ENCODE results near the gene GGT7.
"Not testable (repeated sequence)": the region's sequence is repeated elsewhere in the genome, so short reads cannot be mapped to it uniquely, and the experiment has no call there.

The GGT7 gene

DNA sequence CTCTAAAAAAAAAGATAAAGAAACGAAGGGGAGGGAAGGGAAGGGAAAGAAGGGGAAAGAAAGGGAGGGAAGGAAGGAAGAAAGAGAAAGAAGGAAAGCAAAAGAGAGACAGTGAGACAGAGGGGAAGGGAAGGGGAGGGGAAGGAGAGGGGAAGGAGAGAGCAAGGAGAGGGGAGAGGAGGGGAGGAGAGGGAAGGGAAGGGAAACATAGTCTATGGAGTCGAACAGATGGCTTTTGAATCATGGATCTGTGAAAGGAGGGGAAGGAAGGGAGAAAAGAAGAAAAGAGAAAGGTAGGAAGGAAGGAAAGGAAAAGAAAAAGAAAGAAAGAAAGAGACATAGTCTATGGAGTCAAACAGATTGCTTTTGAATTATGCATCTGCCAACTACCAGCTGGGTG is 30.5 kb downstream of the GGT7 start:
- no peak for DNase-seq (ENCODE audit: low read depth)

- peak; percentile 10 for DNase-seq (ENCODE audit: low read depth)
Measured at GRCh38 chr20:34834459-34834893, 38.2 kb downstream of the GGT7 start.

DNA sequence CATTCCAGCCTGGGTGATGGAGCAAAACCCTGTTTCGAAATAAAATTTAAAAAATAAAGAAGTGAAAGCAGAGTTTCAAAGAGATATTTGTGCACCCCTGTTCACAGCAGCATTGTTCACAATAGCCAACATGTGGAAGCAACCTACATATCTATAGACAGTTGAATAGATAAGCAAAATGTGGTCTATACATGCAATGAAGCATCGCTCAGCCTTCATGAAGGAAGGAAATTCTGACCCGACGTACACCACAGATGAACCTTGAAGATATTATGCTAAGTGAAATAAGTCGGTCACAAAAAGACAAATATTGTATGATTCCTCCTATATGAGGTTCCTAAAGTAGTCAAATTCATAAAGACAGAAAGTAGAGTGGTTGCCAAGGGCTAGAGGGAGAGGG is 40.7 kb downstream of the GGT7 start:
- DNase-seq (ENCODE audit: low read depth): no peak

DNA sequence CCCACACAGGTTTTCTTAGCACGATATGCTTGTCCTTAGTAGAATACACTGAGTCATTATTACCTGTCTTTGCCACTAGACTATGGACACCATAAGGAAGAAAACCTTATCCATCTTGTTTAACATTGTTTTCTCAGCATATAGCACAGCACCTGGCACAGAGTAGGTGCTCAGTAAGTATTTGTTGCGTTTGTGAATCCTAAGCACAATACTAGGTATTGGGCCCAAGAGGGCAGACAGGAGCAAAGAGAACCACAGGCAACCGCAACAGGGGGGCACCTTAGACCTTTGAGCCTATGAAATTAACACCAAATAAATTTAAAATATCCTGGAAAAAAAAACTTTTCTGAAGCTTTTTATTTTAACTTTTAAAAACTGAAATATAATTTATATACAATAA is 43.5 kb downstream of the GGT7 start:
- DNase-seq (ENCODE audit: low read depth): no peak

GRCh38 chr20:34825530-34826362 is 46.9 kb downstream of the GGT7 start, which contains the start of gene NCOA6:
Gene NCOA6, minus strand, starts transcription at chr20:34825651. Its CDS starts 43,296 bp downstream, at chr20:34782355.
- peak; percentile 55 for DNase-seq (ENCODE audit: low read depth)

DNA sequence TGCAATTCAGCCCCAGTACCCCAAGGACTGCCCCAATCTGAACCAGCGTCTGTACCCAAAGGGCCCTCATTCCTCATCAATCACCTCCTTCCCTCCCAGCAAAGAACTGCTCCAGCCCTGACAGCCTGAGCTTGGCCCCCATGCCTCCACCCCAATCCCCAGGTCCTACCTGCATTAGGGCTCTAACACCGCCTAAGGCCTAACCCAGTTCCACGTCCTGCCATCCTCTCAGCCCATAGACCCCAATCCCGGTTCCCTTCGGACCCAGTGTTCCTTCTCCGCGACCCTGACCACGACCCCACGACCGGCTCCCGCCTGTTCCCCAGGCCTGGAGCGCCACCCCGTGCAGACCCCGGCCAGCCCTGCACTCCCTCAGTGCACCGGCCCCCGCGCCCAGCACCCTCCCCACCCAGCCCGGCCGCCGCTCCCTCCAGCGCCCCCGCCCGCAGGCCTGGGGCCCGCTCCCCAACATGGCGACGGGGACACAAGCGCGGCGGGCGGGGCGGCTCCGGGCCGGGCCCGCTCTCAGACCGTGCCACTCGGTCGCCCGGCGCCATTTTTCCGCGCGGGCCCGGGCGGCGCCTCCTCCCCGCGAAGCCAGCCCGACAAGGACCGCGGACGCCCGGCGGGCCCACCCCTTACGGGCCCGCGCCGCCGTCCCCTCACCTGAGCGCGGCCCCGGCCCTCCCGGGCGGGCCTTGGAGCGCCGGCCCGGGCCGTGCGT is 47.7 kb downstream of the GGT7 start:
- peak; percentile 4 for DNase-seq (ENCODE audit: low read depth)

GRCh38 chr20:34824452-34824805 is 48.2 kb downstream of the GGT7 start:
- DNase-seq (ENCODE audit: low read depth): peak; percentile 9

DNA sequence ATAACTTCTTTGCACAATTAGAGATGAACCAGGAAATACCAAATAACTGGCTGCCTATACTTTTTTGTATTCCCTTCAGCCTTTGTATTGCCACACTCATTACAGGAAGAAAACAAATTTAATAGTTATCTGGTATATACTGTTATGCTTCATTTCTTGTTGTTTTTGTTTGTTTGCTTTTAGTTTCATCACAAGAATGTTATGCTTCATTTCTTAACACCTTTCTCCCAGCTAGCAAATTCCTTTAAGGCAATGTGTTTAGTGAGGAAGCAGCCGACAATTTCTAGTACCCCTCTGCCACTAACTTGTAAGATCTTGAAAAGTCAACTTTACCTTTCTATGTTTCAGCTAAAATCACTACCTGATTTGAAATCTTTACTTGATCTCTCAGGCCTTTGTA is 48.6 kb downstream of the GGT7 start:
- DNase-seq (ENCODE audit: low read depth): no peak

DNA sequence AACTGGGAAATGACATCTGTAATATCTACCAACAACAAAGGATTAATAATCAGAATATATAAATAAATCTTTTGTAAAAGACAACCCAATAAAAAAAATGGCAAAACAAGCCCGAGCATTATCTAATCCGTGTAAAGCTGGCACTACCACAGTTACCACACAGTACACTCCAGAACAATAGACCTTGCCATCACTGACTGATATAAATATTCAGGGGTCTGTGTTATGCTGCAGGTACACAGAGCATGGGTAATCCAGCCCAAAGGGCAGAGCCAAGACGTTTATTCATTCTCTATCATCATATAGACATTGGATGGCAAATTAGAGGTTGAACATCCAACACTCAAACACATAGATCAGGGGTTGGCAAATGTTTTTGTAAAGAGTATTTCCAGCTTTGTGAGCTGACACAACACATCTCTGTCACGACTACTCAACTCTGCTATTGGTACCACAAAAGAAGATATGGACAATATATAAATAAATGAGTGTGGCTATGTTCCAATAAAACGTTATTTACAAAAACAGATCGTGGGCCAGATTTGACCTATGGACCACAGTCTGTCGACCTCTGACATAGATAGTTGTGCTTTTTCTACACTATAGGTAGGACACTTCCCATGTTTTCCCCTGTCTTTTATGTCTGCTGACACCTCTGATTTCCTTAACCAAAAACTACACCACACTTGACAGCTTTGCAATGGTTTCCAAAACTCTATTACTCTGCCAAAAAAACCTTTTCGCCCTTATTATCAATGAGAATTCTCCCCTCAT is 51.7 kb downstream of the GGT7 start:
- no peak for DNase-seq (ENCODE audit: low read depth)

GRCh38 chr20:34817801-34818200 is 54.9 kb downstream of the GGT7 start:
- DNase-seq (ENCODE audit: low read depth): no peak

DNA sequence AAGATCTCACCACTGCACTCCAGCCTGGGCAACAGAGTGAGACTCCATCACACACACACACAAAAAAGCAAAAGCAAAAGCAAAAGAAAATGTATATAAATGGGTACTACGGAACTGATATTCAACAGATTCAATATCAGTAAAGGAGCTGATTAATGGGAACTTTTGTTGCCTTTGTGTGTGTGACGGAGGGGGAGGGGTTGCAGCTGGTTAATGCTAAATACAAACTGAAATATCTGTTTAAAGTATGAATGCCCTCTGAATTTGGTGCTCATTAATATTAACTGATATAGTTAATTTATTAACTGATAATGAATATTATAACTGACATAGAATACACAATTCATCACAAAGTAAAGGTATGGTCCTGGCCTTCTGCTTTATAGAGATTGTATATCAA is 55.6 kb downstream of the GGT7 start:
- no peak for DNase-seq (ENCODE audit: low read depth)

DNA sequence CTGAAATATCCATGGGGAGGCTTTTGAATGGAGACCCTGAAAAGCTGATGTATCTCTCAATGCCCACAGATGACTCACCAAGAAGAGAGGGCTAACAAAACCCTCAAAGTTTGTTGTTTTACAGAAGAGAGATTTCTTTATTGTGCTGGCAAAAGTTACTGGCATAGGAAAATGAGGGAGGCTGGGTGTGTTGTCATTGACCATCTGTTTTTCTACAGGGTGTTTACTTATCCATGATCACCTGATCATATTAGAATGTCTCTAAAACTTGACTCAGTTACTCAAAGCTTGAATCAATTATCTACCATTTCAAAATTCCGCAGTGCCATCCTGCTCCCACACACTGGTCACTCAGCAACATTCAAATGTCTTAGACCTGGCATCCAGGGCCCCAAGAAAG is 57.0 kb downstream of the GGT7 start:
- DNase-seq (ENCODE audit: low read depth): no peak

GRCh38 chr20:34808583-34808982 is 64.1 kb downstream of the GGT7 start:
- DNase-seq (ENCODE audit: low read depth): no peak

- not testable (repeated sequence) for DNase-seq (ENCODE audit: low read depth)
Measured at GRCh38 chr20:34807944-34808465, 64.7 kb downstream of the GGT7 start.

DNA sequence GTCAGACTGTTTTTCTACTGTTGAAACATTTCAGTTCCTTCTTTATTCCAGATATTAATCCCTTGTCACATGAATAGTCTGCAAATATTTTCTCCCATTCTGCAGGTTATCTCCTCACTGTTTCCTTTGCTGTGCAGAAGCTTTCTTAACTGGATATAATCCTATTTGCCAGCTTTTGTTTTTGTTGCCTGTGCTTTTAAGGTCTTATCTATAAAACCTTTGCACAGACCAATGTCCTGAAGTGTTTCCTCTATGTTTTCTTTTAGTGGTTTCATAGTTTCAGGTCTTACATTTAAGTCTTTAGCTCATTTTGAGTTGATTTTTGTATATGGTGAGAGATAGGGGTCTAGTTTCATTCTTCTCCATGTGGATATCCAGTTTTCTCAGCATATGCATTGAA is 66.4 kb downstream of the GGT7 start:
- no peak for DNase-seq (ENCODE audit: low read depth)

GRCh38 chr20:34798871-34799270 is 73.8 kb downstream of the GGT7 start:
- DNase-seq (ENCODE audit: low read depth): no peak

GRCh38 chr20:34798328-34798727 is 74.3 kb downstream of the GGT7 start:
- no peak for DNase-seq (ENCODE audit: low read depth)

DNA sequence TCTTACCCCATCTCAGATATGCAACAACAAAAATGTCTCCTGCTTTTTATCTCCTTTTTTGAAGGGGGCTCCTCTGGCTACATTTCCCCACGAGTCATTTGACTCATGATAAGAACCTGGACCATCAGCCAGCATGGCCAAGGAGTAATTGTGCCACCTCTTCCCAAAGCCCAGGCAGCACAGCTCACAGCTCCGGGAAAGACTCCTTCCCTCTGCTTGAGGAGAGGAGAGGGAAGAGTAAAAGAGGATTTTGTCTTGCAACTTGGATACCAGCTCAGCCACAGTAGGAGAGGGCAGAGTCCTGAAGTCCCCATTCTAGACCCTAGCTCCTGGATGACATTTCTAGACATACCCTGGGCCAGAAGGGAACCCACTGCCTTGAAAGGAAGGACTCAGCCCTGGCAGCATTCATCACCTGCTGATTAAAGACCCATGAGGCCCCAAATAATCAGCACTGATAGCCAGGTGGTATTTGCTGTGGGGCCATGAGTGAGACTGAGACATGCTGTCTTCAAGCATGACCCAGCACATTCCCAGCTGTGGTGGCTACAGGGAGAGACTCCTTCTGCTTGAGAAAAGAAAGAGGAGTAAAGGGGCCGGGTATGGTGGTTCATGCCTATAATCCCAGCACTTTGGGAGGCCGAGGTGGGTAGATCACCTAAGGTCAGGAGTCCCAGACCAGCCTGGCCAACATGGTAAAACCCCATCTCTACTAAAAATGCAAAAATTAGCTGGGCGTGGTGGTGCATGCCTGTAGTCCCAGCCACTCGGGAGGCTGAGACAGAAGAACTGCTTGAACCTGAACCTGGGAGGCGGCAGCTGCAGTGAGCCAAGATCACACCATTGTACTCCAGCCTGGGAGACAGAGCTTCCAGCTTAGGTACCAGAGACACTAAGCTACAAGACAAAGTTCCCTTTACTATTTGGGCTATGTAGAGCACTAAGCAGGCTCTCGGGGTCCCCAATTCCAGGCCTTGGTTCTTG is 75.4 kb downstream of the GGT7 start:
- no peak for DNase-seq (ENCODE audit: low read depth)

Data from fibroblast of the conjunctiva (primary cell).